GM23338 (cell line): ENCODE measurements around the gene PKNOX2. TPM values are rescaled to one million over a fixed set of nuclear protein-coding genes. Genes with fewer than 3 reads are reported as not detected.
A peak's percentile ranks its signal among the peaks of the same experiment; 100 is the strongest.

Experiments used
- ATAC-seq: fragments of 200-7000 bp; cut with Tn5 transposase; 3 replicates; pipeline ENCODE4 v1.9.1; 2020
- DNase-seq: peaks from one replicate; pipeline ENCODE4 v3.0.0-alpha.2; 2015; ENCODE audit warnings: low spot score
- H2AFZ ChIP-seq: fragments of 200-600 bp; sonication (generic); 2 replicates; pipeline ENCODE4 v1.8.0; 2016; ENCODE audit warnings: antibody characterized with exemption, mild to moderate bottlenecking, moderate library complexity
- H3F3A ChIP-seq: fragments of 200-600 bp; sonication (generic); replicated peaks from 2 replicates; pipeline ENCODE4 v1.8.0; 2017; ENCODE audit warnings: antibody characterized with exemption, mixed run types, low read depth
- H3K27ac ChIP-seq: fragments of 200-600 bp; sonication (generic); 2 replicates; pipeline ENCODE4 v1.6.1; 2016; ENCODE audit warnings: low read depth
- H3K27me3 ChIP-seq: fragments of 200-600 bp; sonication (generic); 2 replicates; pipeline ENCODE4 v1.8.0; 2016; ENCODE audit warnings: mild to moderate bottlenecking, mixed run types, moderate library complexity; ENCODE audit not compliant: insufficient read depth
- H3K36me3 ChIP-seq: fragments of 200-600 bp; sonication (generic); 2 replicates; pipeline ENCODE4 v1.8.0; 2016; ENCODE audit warnings: mild to moderate bottlenecking; ENCODE audit not compliant: insufficient read depth
- H3K4me1 ChIP-seq: fragments of 200-600 bp; sonication (generic); 2 replicates; pipeline ENCODE4 v1.8.0; 2016; ENCODE audit warnings: mild to moderate bottlenecking, moderate library complexity; ENCODE audit not compliant: insufficient read depth
- H3K4me2 ChIP-seq: fragments of 200-600 bp; sonication (generic); 2 replicates; pipeline ENCODE4 v1.7.1; 2017; ENCODE audit warnings: mixed run types
- H3K4me3 ChIP-seq: fragments of 200-600 bp; sonication (generic); 2 replicates; pipeline ENCODE4 v1.6.1; 2016; ENCODE audit warnings: mixed run types
- H3K79me2 ChIP-seq: fragments of 200-600 bp; sonication (generic); replicated peaks from 2 replicates; pipeline ENCODE4 v1.8.0; 2017; ENCODE audit warnings: mild to moderate bottlenecking; ENCODE audit not compliant: insufficient read depth
- H3K9me2 ChIP-seq: fragments of 200-600 bp; sonication (generic); 2 replicates; pipeline ENCODE4 v1.8.0; 2017; ENCODE audit not compliant: insufficient read depth
- H4K20me1 ChIP-seq: fragments of 200-600 bp; sonication (generic); replicated peaks from 2 replicates; pipeline ENCODE4 v1.8.0; 2017; ENCODE audit warnings: mild to moderate bottlenecking; ENCODE audit not compliant: insufficient read depth
- H3K27ac Mint-ChIP-seq: 2 replicates; pipeline ENCODE4 v1.8.0; 2020; ENCODE audit warnings: inconsistent platforms, mild to moderate bottlenecking, moderate library complexity, mixed read lengths
- H3K27me3 Mint-ChIP-seq: 3 replicates; pipeline ENCODE4 v1.8.0; 2022; ENCODE audit warnings: low read depth, mild to moderate bottlenecking, moderate library complexity, mixed read lengths, inconsistent platforms; ENCODE audit not compliant: insufficient read depth, poor library complexity
- H3K36me3 Mint-ChIP-seq: 3 replicates; pipeline ENCODE4 v1.8.0; 2021; ENCODE audit warnings: low read depth, mild to moderate bottlenecking, inconsistent platforms, moderate library complexity, mixed read lengths
- H3K4me1 Mint-ChIP-seq: 3 replicates; pipeline ENCODE4 v1.8.0; 2020; ENCODE audit warnings: mild to moderate bottlenecking, inconsistent platforms, mixed read lengths
- H3K4me3 Mint-ChIP-seq: 3 replicates; pipeline ENCODE4 v1.8.0; 2021; ENCODE audit warnings: moderate library complexity, mild to moderate bottlenecking, inconsistent platforms, mixed read lengths
- H3K9me3 Mint-ChIP-seq: 3 replicates; pipeline ENCODE4 v1.8.0; 2020; ENCODE audit warnings: moderate library complexity, mild to moderate bottlenecking, inconsistent platforms, mixed read lengths
- CREB1 ChIP-seq: fragments of 250-450 bp; sonication (Bioruptor Pico); IDR thresholded peaks from 2 replicates; pipeline ENCODE4 v1.5.0; 2020; ENCODE audit warnings: low read depth, mild to moderate bottlenecking, moderate library complexity
- EZH2 ChIP-seq: fragments of 200-600 bp; sonication (generic); IDR thresholded peaks from one replicate; pipeline ENCODE4 v1.8.0; 2017; ENCODE audit warnings: antibody characterized with exemption, mild to moderate bottlenecking, low read depth; ENCODE audit not compliant: unreplicated experiment
- EZH2phosphoT487 ChIP-seq: fragments of 200-600 bp; sonication (generic); IDR thresholded peaks from one replicate; pipeline ENCODE4 v1.8.1; 2018; ENCODE audit warnings: antibody characterized with exemption; ENCODE audit not compliant: unreplicated experiment
- JUNB ChIP-seq: IDR thresholded peaks from one replicate; pipeline ENCODE4 v1.6.1; 2016; ENCODE audit warnings: antibody characterized with exemption; ENCODE audit not compliant: unreplicated experiment
- NANOG ChIP-seq: IDR thresholded peaks from 2 replicates; pipeline ENCODE4 v1.6.1; 2016; ENCODE audit warnings: antibody characterized with exemption, borderline replicate concordance
- POLR2AphosphoS5 ChIP-seq: IDR thresholded peaks from 2 replicates; pipeline ENCODE4 v1.6.1; 2016; ENCODE audit warnings: antibody characterized with exemption, low read depth
- ZNF331 ChIP-seq: fragments of 250-450 bp; sonication (Bioruptor Pico); IDR thresholded peaks from 2 replicates; pipeline ENCODE4 v1.5.0; 2020; ENCODE audit warnings: low read depth, mild to moderate bottlenecking, moderate library complexity
- ZNF462 ChIP-seq: fragments of 250-450 bp; sonication (Bioruptor Pico); IDR thresholded peaks from 2 replicates; pipeline ENCODE4 v1.5.0; 2020; ENCODE audit warnings: mild to moderate bottlenecking, moderate library complexity
- polyA plus RNA-seq: library from polyadenylated mRNA; unstranded; fragments of >200 nt; fragmentation: Nextera tagmentation; extraction: Ambion mirVana; gene quantifications from 2 replicates; pipeline ENCODE4 v1.2.1, GENCODE V29; 2016
- total RNA-seq: library from RNA; depleted of rRNA; stranded (reverse); fragments of >200 nt; shearing (Covaris generic); gene quantifications from 2 replicates; pipeline ENCODE4 v1.2.3, GENCODE V29; 2014
- TF ChIP-seq, protein P1 (sequence below), 2 experiments: fragments of 200-600 bp in 1 of 2; sonication (generic) in 1 of 2; conservative IDR thresholded peaks; 2 replicates each; pipeline versions ENCODE4 v1.5.1 to v1.6.1; 2016 to 2017; ENCODE audit warnings: antibody characterized with exemption in 2 of 2, low read depth in 2 of 2, mild to moderate bottlenecking in 2 of 2, moderate library complexity in 1 of 2
- TF ChIP-seq, protein P2 (sequence below): IDR thresholded peaks from one replicate; pipeline ENCODE4 v1.6.1; 2018; ENCODE audit warnings: antibody characterized with exemption; ENCODE audit not compliant: unreplicated experiment

The PKNOX2 gene
- total and polyA plus RNA-seq, 2 experiments from 2014 or later = 0.42 to 0.83 TPM

DNA sequence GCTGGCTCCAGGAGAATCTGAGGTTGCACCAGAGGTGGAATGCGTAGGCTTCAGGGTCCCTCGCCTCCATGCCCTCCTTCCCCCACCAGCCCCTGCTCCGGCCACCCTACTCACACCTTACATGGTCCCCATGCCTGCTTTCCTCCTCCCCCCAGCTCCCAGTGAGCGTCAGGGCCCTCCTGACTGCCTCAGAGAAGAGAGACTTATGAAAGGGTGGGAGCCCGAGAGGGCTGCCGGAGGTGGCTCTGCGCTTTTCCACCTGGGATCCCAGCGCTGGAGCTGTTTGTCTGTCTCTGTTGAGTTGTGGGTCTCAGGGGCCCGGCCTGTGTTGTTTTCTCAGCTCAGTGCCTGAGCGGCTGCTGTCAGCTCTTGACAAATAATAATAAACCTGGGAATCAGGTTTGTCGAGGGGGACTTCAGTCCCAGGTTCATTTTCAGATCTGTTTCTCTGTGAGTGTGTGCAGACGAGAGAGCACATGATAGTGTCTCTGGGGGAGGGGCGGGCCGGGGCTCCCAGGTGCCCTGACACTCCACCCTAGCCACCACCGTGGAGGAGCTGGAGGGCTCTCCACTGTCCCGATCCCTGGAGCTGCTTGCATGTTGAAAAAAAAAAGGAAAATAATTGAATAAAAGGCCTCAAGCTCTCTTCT, 177.9 kb downstream of the PKNOX2 start (continued):
- no peak for TF ChIP-seq POLR2AphosphoS5
- no peak for TF ChIP-seq EZH2phosphoT487
- TF ChIP-seq NANOG = no peak
- TF ChIP-seq CREB1 = no peak
- TF ChIP-seq ZNF331 (CRISPR knock-in tag) = no peak

DNA sequence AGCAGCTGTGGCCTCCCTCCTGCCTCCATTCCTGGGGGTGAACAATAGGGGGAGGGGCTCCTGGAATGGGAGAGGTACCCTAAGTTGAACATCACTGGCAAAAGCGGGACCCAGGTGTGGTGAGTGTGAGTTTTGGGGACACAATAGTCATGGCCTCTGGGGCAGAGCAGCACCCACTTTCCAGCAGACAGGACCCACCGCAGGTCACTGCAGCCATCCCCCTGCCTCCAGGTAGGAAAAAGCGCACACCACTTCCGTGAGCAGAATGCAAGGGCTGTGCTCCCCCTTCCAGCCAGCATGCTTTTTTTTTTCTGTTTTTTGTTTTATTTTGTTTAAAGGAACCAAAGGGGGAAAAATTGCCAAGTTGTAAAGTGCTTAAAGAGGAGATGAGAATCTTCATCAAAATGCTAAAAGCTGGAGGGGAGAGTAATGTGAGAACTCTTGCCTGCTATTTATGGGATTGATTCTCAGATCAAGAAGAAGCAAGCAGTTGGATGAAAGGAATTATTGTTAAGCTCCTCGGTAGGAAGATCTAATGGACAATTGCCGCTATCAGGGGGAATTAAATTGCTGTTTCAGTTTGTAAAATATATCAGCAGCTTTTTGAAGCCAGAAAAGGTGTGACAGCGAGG, 178.7 kb downstream of the PKNOX2 start:
- ATAC-seq (no peak), DNase-seq (no peak)
- Histone ChIP-seq H3K4me3 (no peak overlapping the region), H3K27me3 (peaks cover 9% of the 10 kb centered on the region; the same call in 1 of the 2 replicates), H3K27ac (no peak overlapping the region), H3K4me2 (peak overlapping the region; percentile 60), H3K36me3 (no peaks in the 10 kb centered on the region), H3K79me2 (no peaks in the 10 kb centered on the region), H3K9me2 (no peaks in the 10 kb centered on the region), H4K20me1 (no peaks in the 10 kb centered on the region), H3K4me1 (peaks cover 30% of the 10 kb centered on the region), H3F3A (no peaks in the 10 kb centered on the region), H2AFZ (peak overlapping the region; percentile 98; the same call in 1 of the 2 replicates)
- H3K4me1 Mint-ChIP-seq = peaks cover 56% of the 10 kb centered on the region
- no peaks in the 10 kb centered on the region for H3K36me3 Mint-ChIP-seq
- peaks cover 28% of the 10 kb centered on the region for H3K27me3 Mint-ChIP-seq
- H3K27ac Mint-ChIP-seq = no peak overlapping the region
- TF ChIP-seq POLR2AphosphoS5 (no peak), CREB1 (no peak), JUNB (no peak), EZH2 (no peak), ZNF462 (CRISPR knock-in tag) (no peak), NANOG (no peak)
- TF ChIP-seq, protein P1, sequence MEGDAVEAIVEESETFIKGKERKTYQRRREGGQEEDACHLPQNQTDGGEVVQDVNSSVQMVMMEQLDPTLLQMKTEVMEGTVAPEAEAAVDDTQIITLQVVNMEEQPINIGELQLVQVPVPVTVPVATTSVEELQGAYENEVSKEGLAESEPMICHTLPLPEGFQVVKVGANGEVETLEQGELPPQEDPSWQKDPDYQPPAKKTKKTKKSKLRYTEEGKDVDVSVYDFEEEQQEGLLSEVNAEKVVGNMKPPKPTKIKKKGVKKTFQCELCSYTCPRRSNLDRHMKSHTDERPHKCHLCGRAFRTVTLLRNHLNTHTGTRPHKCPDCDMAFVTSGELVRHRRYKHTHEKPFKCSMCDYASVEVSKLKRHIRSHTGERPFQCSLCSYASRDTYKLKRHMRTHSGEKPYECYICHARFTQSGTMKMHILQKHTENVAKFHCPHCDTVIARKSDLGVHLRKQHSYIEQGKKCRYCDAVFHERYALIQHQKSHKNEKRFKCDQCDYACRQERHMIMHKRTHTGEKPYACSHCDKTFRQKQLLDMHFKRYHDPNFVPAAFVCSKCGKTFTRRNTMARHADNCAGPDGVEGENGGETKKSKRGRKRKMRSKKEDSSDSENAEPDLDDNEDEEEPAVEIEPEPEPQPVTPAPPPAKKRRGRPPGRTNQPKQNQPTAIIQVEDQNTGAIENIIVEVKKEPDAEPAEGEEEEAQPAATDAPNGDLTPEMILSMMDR (conservative IDR thresholded peaks at IDR 0.05; ENCODE audit: low read depth in 2 of 2) = no peak
- TF ChIP-seq, protein P2, sequence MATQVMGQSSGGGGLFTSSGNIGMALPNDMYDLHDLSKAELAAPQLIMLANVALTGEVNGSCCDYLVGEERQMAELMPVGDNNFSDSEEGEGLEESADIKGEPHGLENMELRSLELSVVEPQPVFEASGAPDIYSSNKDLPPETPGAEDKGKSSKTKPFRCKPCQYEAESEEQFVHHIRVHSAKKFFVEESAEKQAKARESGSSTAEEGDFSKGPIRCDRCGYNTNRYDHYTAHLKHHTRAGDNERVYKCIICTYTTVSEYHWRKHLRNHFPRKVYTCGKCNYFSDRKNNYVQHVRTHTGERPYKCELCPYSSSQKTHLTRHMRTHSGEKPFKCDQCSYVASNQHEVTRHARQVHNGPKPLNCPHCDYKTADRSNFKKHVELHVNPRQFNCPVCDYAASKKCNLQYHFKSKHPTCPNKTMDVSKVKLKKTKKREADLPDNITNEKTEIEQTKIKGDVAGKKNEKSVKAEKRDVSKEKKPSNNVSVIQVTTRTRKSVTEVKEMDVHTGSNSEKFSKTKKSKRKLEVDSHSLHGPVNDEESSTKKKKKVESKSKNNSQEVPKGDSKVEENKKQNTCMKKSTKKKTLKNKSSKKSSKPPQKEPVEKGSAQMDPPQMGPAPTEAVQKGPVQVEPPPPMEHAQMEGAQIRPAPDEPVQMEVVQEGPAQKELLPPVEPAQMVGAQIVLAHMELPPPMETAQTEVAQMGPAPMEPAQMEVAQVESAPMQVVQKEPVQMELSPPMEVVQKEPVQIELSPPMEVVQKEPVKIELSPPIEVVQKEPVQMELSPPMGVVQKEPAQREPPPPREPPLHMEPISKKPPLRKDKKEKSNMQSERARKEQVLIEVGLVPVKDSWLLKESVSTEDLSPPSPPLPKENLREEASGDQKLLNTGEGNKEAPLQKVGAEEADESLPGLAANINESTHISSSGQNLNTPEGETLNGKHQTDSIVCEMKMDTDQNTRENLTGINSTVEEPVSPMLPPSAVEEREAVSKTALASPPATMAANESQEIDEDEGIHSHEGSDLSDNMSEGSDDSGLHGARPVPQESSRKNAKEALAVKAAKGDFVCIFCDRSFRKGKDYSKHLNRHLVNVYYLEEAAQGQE = no peak
- H3K9me3 Mint-ChIP-seq = no peaks in the 10 kb centered on the region
- no peak overlapping the region for H3K4me3 Mint-ChIP-seq
